ENCODE data around the gene RABAC1.

RABAC1 gene

GRCh38 chr19:41930322-41930722 is 28.8 kb downstream of the RABAC1 start:
- Histone ChIP-seq H3K27ac (ENCODE audit: low read depth, low read length) (peak overlapping the region; percentile 99), H4K20me1 (ENCODE audit: low read depth, low read length) (no peaks in the 10 kb centered on the region)

GRCh38 chr19:41929536-41930071 is 29.5 kb downstream of the RABAC1 start:
- Histone ChIP-seq H3K9ac (ENCODE audit: low read length) (peak overlapping the region; percentile 91), H3K9me3 (ENCODE audit: insufficient read depth, low read length) (no peaks in the 10 kb centered on the region), H2AFZ (ENCODE audit: low read depth, low read length, severe bottlenecking) (no peak overlapping the region), H3K4me3 (ENCODE audit: insufficient read depth, low read length, poor library complexity, severe bottlenecking) (peak overlapping the region; percentile 69), H3K9me2 (replicated peaks; ENCODE audit: insufficient read depth, low read length) (no peaks in the 10 kb centered on the region), H3K27ac (ENCODE audit: low read depth, low read length) (peak overlapping the region; percentile 99), H4K20me1 (ENCODE audit: low read depth, low read length) (no peaks in the 10 kb centered on the region), H3K4me2 (ENCODE audit: low read depth, low read length, poor library complexity, severe bottlenecking) (peak overlapping the region; percentile 84), H3K36me3 (ENCODE audit: low read length) (no peaks in the 10 kb centered on the region), H3K79me2 (ENCODE audit: insufficient read depth, low read length) (peaks cover 8% of the 10 kb centered on the region), H3K27me3 (ENCODE audit: low read length) (no peaks in the 10 kb centered on the region), H3F3A (ENCODE audit: insufficient read depth) (peaks cover 30% of the 10 kb centered on the region)
- TF ChIP-seq EZH2phosphoT487 (conservative IDR thresholded peaks at IDR 0.05; ENCODE audit: low read length) = no peak

More at GRCh38 chr19:41930322-41930722, 28.8 kb downstream of the RABAC1 start:
- Histone ChIP-seq H2AFZ (ENCODE audit: low read depth, low read length, severe bottlenecking) (no peak overlapping the region), H3K9me3 (ENCODE audit: insufficient read depth, low read length) (no peaks in the 10 kb centered on the region), H3K79me2 (ENCODE audit: insufficient read depth, low read length) (peaks cover 8% of the 10 kb centered on the region), H3K27me3 (ENCODE audit: low read length) (no peaks in the 10 kb centered on the region), H3K9ac (ENCODE audit: low read length) (peak overlapping the region; percentile 91), H3K4me3 (ENCODE audit: insufficient read depth, low read length, poor library complexity, severe bottlenecking) (peak overlapping the region; percentile 69), H3K4me2 (ENCODE audit: low read depth, low read length, poor library complexity, severe bottlenecking) (peak overlapping the region; percentile 84), H3K9me2 (replicated peaks; ENCODE audit: insufficient read depth, low read length) (no peaks in the 10 kb centered on the region), H3K36me3 (ENCODE audit: low read length) (no peaks in the 10 kb centered on the region), H3F3A (ENCODE audit: insufficient read depth) (peaks cover 31% of the 10 kb centered on the region)
- no peak for TF ChIP-seq EZH2phosphoT487 (conservative IDR thresholded peaks at IDR 0.05; ENCODE audit: low read length)
- TF ChIP-seq CTCF (IDR thresholded peaks at IDR 0.05; ENCODE audit: insufficient read depth, low read length, poor library complexity, severe bottlenecking) = no peak

- Histone ChIP-seq H3K9me3 (ENCODE audit: insufficient read depth, low read length) (no peaks in the 10 kb centered on the region), H2AFZ (ENCODE audit: low read depth, low read length, severe bottlenecking) (no peak overlapping the region), H3K9ac (ENCODE audit: low read length) (peak overlapping the region; percentile 91), H4K20me1 (ENCODE audit: low read depth, low read length) (no peaks in the 10 kb centered on the region), H3K79me2 (ENCODE audit: insufficient read depth, low read length) (peaks cover 8% of the 10 kb centered on the region), H3K36me3 (ENCODE audit: low read length) (no peaks in the 10 kb centered on the region), H3K27ac (ENCODE audit: low read depth, low read length) (peak overlapping the region; percentile 99), H3F3A (ENCODE audit: insufficient read depth) (peaks cover 26% of the 10 kb centered on the region), H3K4me3 (ENCODE audit: insufficient read depth, low read length, poor library complexity, severe bottlenecking) (peak overlapping the region; percentile 69), H3K4me2 (ENCODE audit: low read depth, low read length, poor library complexity, severe bottlenecking) (peak overlapping the region; percentile 84), H3K9me2 (replicated peaks; ENCODE audit: insufficient read depth, low read length) (no peaks in the 10 kb centered on the region), H3K27me3 (ENCODE audit: low read length) (no peaks in the 10 kb centered on the region)
- TF ChIP-seq EZH2phosphoT487 (conservative IDR thresholded peaks at IDR 0.05; ENCODE audit: low read length) = no peak
- TF ChIP-seq CTCF (IDR thresholded peaks at IDR 0.05; ENCODE audit: insufficient read depth, low read length, poor library complexity, severe bottlenecking) = no peak
Observed at GRCh38 chr19:41928754-41929535, 30.2 kb downstream of the RABAC1 start.

- H3K27me3 ChIP-seq (ENCODE audit: low read length) = no peaks in the 10 kb centered on the region
Observed at GRCh38 chr19:41928221-41928683, 30.9 kb downstream of the RABAC1 start, which contains the start of gene ERFL. ERFL (minus strand) TSS chr19:41928449; CDS start chr19:41912919, 15,530 bp downstream.

More at GRCh38 chr19:41928221-41928683, 30.9 kb downstream of the RABAC1 start, which contains the start of gene ERFL:
- Histone ChIP-seq H3K4me3 (ENCODE audit: insufficient read depth, low read length, poor library complexity, severe bottlenecking) (peak within 1 kb of the TSS; percentile 69), H3K27ac (ENCODE audit: low read depth, low read length) (peak within 1 kb of the TSS; percentile 99), H3K79me2 (ENCODE audit: insufficient read depth, low read length) (peaks cover 8% of the 10 kb centered on the region), H3K9ac (ENCODE audit: low read length) (peak within 1 kb of the TSS; percentile 91), H3K9me3 (ENCODE audit: insufficient read depth, low read length) (no peaks in the 10 kb centered on the region), H3F3A (ENCODE audit: insufficient read depth) (peaks cover 19% of the 10 kb centered on the region), H3K9me2 (replicated peaks; ENCODE audit: insufficient read depth, low read length) (no peaks in the 10 kb centered on the region), H2AFZ (ENCODE audit: low read depth, low read length, severe bottlenecking) (no peak within 1 kb of the TSS), H3K36me3 (ENCODE audit: low read length) (no peaks in the 10 kb centered on the region), H3K4me2 (ENCODE audit: low read depth, low read length, poor library complexity, severe bottlenecking) (peak within 1 kb of the TSS; percentile 84), H4K20me1 (ENCODE audit: low read depth, low read length) (no peaks in the 10 kb centered on the region)
- TF ChIP-seq EZH2phosphoT487 (conservative IDR thresholded peaks at IDR 0.05; ENCODE audit: low read length) = no peak
- TF ChIP-seq CTCF (IDR thresholded peaks at IDR 0.05; ENCODE audit: insufficient read depth, low read length, poor library complexity, severe bottlenecking) = no peak
